ENCODE data around the gene CFAP90.

CFAP90 gene

GRCh38 chr5:7872517-7873130, 21.7 kb upstream of the CFAP90 start:
- peaks cover 20% of the 10 kb centered on the region for H3K79me1 ChIP-seq (ENCODE audit: low read length)
- H2BK15ac ChIP-seq (replicated peaks; ENCODE audit: low read depth) = no peak overlapping the region
- no peak overlapping the region for H3K18ac ChIP-seq (ENCODE audit: low read length)
- H3K27me3 ChIP-seq (ENCODE audit: insufficient read depth, low read length, poor library complexity) = no peaks in the 10 kb centered on the region
- no peak overlapping the region for H3K23ac ChIP-seq (ENCODE audit: low read length)
- H2BK120ac ChIP-seq (ENCODE audit: low read depth, low read length) = no peak overlapping the region
- H3K56ac ChIP-seq (ENCODE audit: low read length) = no peak overlapping the region
- no CpG with 5 or more reads among the region's 4 CpGs for WGBS (ENCODE audit: extremely low coverage, insufficient coverage, low lambda C conversion rate)
- H3K79me2 ChIP-seq (ENCODE audit: control insufficient read depth, insufficient read depth, low read length) = peaks cover 42% of the 10 kb centered on the region
- H4K5ac ChIP-seq (ENCODE audit: low read length) = no peak overlapping the region
- DNase-seq = no peak
- H4K8ac ChIP-seq (ENCODE audit: low read depth, low read length) = no peak overlapping the region
- H3K4me1 ChIP-seq (ENCODE audit: control insufficient read depth, low read depth, low read length) = no peaks in the 10 kb centered on the region
- no peak overlapping the region for H3K27ac ChIP-seq (ENCODE audit: low read depth, low read length)
- H3K9ac ChIP-seq (ENCODE audit: low read length) = no peak overlapping the region
- no peak overlapping the region for H2BK5ac ChIP-seq (ENCODE audit: low read length)
- peaks cover 4% of the 10 kb centered on the region for H3K36me3 ChIP-seq (ENCODE audit: control insufficient read depth, insufficient read depth, low read length)
- H3K4me3 ChIP-seq (ENCODE audit: low read length) = no peak overlapping the region
- H3K4me2 ChIP-seq (ENCODE audit: low read length) = no peak overlapping the region
- H2AK5ac ChIP-seq (ENCODE audit: low read length) = no peak overlapping the region
- H3K4ac ChIP-seq (ENCODE audit: low read depth, low read length) = no peak overlapping the region

GRCh38 chr5:7871653-7872052, 20.7 kb upstream of the CFAP90 start:
- Histone ChIP-seq H2AK5ac (ENCODE audit: low read length) (no peak overlapping the region), H2BK15ac (replicated peaks; ENCODE audit: low read depth) (no peak overlapping the region), H2BK120ac (ENCODE audit: low read depth, low read length) (no peak overlapping the region), H3K36me3 (ENCODE audit: control insufficient read depth, insufficient read depth, low read length) (peaks cover 4% of the 10 kb centered on the region), H2BK5ac (ENCODE audit: low read length) (no peak overlapping the region), H3K4ac (ENCODE audit: low read depth, low read length) (no peak overlapping the region), H3K23ac (ENCODE audit: low read length) (no peak overlapping the region), H3K27ac (ENCODE audit: low read depth, low read length) (no peak overlapping the region), H3K9ac (ENCODE audit: low read length) (no peak overlapping the region), H3K27me3 (ENCODE audit: insufficient read depth, low read length, poor library complexity) (no peaks in the 10 kb centered on the region), H3K18ac (ENCODE audit: low read length) (no peak overlapping the region), H4K5ac (ENCODE audit: low read length) (no peak overlapping the region), H3K4me2 (ENCODE audit: low read length) (no peak overlapping the region), H3K79me2 (ENCODE audit: control insufficient read depth, insufficient read depth, low read length) (peaks cover 42% of the 10 kb centered on the region), H3K56ac (ENCODE audit: low read length) (no peak overlapping the region), H4K8ac (ENCODE audit: low read depth, low read length) (no peak overlapping the region), H3K4me3 (ENCODE audit: low read length) (no peak overlapping the region), H3K79me1 (ENCODE audit: low read length) (peaks cover 19% of the 10 kb centered on the region), H3K4me1 (ENCODE audit: control insufficient read depth, low read depth, low read length) (no peaks in the 10 kb centered on the region)
- WGBS (ENCODE audit: extremely low coverage, insufficient coverage, low lambda C conversion rate) = no CpG with 5 or more reads among the region's 2 CpGs
- DNase-seq = no peak

GRCh38 chr5:7869474-7870136, 18.7 kb upstream of the CFAP90 start:
- Histone ChIP-seq H4K8ac (ENCODE audit: low read depth, low read length) (peak overlapping the region; percentile 97), H3K36me3 (ENCODE audit: control insufficient read depth, insufficient read depth, low read length) (no peaks in the 10 kb centered on the region), H3K4ac (ENCODE audit: low read depth, low read length) (peak overlapping the region; percentile 41), H3K4me3 (ENCODE audit: low read length) (peak overlapping the region; percentile 95), H3K4me2 (ENCODE audit: low read length) (peak overlapping the region; percentile 86), H4K5ac (ENCODE audit: low read length) (no peak overlapping the region), H3K27me3 (ENCODE audit: insufficient read depth, low read length, poor library complexity) (no peaks in the 10 kb centered on the region), H3K4me1 (ENCODE audit: control insufficient read depth, low read depth, low read length) (no peaks in the 10 kb centered on the region), H3K56ac (ENCODE audit: low read length) (peak overlapping the region; percentile 92), H3K18ac (ENCODE audit: low read length) (peak overlapping the region; percentile 75), H3K79me1 (ENCODE audit: low read length) (peaks cover 15% of the 10 kb centered on the region), H3K27ac (ENCODE audit: low read depth, low read length) (peak overlapping the region; percentile 31), H2BK15ac (replicated peaks; ENCODE audit: low read depth) (no peak overlapping the region), H2BK120ac (ENCODE audit: low read depth, low read length) (no peak overlapping the region), H2BK5ac (ENCODE audit: low read length) (no peak overlapping the region), H3K9ac (ENCODE audit: low read length) (peak overlapping the region; percentile 93), H2AK5ac (ENCODE audit: low read length) (no peak overlapping the region), H3K79me2 (ENCODE audit: control insufficient read depth, insufficient read depth, low read length) (peaks cover 42% of the 10 kb centered on the region), H3K23ac (ENCODE audit: low read length) (no peak overlapping the region)
- no peak for DNase-seq
- 100% methylated on average over 3 of the region's 41 CpGs for WGBS (ENCODE audit: extremely low coverage, insufficient coverage, low lambda C conversion rate)

GRCh38 chr5:7868773-7869473, 18.0 kb upstream of the CFAP90 start, which contains the start of the genes FASTKD3 and MTRR:
Gene FASTKD3 (minus strand): TSS chr5:7869031. CDS start chr5:7868083, 948 bp downstream.
Gene MTRR (plus strand): TSS chr5:7869148. CDS start chr5:7870795, 1,647 bp downstream.
- H3K27ac ChIP-seq (ENCODE audit: low read depth, low read length) = peak within 1 kb of the TSS; percentile 31
- H3K18ac ChIP-seq (ENCODE audit: low read length) = peak within 1 kb of the TSS; percentile 94
- H3K4me1 ChIP-seq (ENCODE audit: control insufficient read depth, low read depth, low read length) = no peaks in the 10 kb centered on the region
- no peak within 1 kb of the TSS for H2BK15ac ChIP-seq (replicated peaks; ENCODE audit: low read depth)
- no peaks in the 10 kb centered on the region for H3K27me3 ChIP-seq (ENCODE audit: insufficient read depth, low read length, poor library complexity)
- no CpG with 5 or more reads among the region's 83 CpGs for WGBS (ENCODE audit: extremely low coverage, insufficient coverage, low lambda C conversion rate)
- peak within 1 kb of the TSS; percentile 86 for H3K4me2 ChIP-seq (ENCODE audit: low read length)
- H2BK120ac ChIP-seq (ENCODE audit: low read depth, low read length) = no peak within 1 kb of the TSS
- peaks cover 15% of the 10 kb centered on the region for H3K79me1 ChIP-seq (ENCODE audit: low read length)
- H3K56ac ChIP-seq (ENCODE audit: low read length) = peak within 1 kb of the TSS; percentile 92
- peak within 1 kb of the TSS; percentile 93 for H3K9ac ChIP-seq (ENCODE audit: low read length)
- peak within 1 kb of the TSS; percentile 95 for H3K4me3 ChIP-seq (ENCODE audit: low read length)
- H2BK5ac ChIP-seq (ENCODE audit: low read length) = no peak within 1 kb of the TSS
- peak within 1 kb of the TSS; percentile 78 for H3K4ac ChIP-seq (ENCODE audit: low read depth, low read length)
- H2AK5ac ChIP-seq (ENCODE audit: low read length) = no peak within 1 kb of the TSS
- no peak within 1 kb of the TSS for H4K5ac ChIP-seq (ENCODE audit: low read length)
- DNase-seq = peak; percentile 92
- H3K23ac ChIP-seq (ENCODE audit: low read length) = no peak within 1 kb of the TSS
- peaks cover 41% of the 10 kb centered on the region for H3K79me2 ChIP-seq (ENCODE audit: control insufficient read depth, insufficient read depth, low read length)
- peak within 1 kb of the TSS; percentile 97 for H4K8ac ChIP-seq (ENCODE audit: low read depth, low read length)
- no peaks in the 10 kb centered on the region for H3K36me3 ChIP-seq (ENCODE audit: control insufficient read depth, insufficient read depth, low read length)

- H2BK120ac ChIP-seq (ENCODE audit: low read depth, low read length) = no peak overlapping the region
- H3K79me2 ChIP-seq (ENCODE audit: control insufficient read depth, insufficient read depth, low read length) = peaks cover 36% of the 10 kb centered on the region
- H4K8ac ChIP-seq (ENCODE audit: low read depth, low read length) = no peak overlapping the region
- no peak for DNase-seq
- H3K23ac ChIP-seq (ENCODE audit: low read length) = no peak overlapping the region
- peak overlapping the region; percentile 66 for H3K4me3 ChIP-seq (ENCODE audit: low read length)
- H3K56ac ChIP-seq (ENCODE audit: low read length) = peak overlapping the region; percentile 86
- H3K79me1 ChIP-seq (ENCODE audit: low read length) = peaks cover 15% of the 10 kb centered on the region
- no peak overlapping the region for H2BK15ac ChIP-seq (replicated peaks; ENCODE audit: low read depth)
- H4K5ac ChIP-seq (ENCODE audit: low read length) = no peak overlapping the region
- H3K36me3 ChIP-seq (ENCODE audit: control insufficient read depth, insufficient read depth, low read length) = no peaks in the 10 kb centered on the region
- no peaks in the 10 kb centered on the region for H3K27me3 ChIP-seq (ENCODE audit: insufficient read depth, low read length, poor library complexity)
- no peak overlapping the region for H2BK5ac ChIP-seq (ENCODE audit: low read length)
- H3K4me1 ChIP-seq (ENCODE audit: control insufficient read depth, low read depth, low read length) = no peaks in the 10 kb centered on the region
- H3K4ac ChIP-seq (ENCODE audit: low read depth, low read length) = peak overlapping the region; percentile 78
- H3K9ac ChIP-seq (ENCODE audit: low read length) = peak overlapping the region; percentile 68
- WGBS (ENCODE audit: extremely low coverage, insufficient coverage, low lambda C conversion rate) = no CpG with 5 or more reads among the region's 8 CpGs
- H3K18ac ChIP-seq (ENCODE audit: low read length) = peak overlapping the region; percentile 94
- H2AK5ac ChIP-seq (ENCODE audit: low read length) = no peak overlapping the region
- peak overlapping the region; percentile 84 for H3K4me2 ChIP-seq (ENCODE audit: low read length)
- no peak overlapping the region for H3K27ac ChIP-seq (ENCODE audit: low read depth, low read length)
Measured at GRCh38 chr5:7868427-7868772, 17.5 kb upstream of the CFAP90 start.

All from mesendoderm (in vitro differentiated cells).